Right lobe of liver (tissue), 6 donors: ENCODE data around the gene SFN. TPM values are rescaled to one million over a fixed set of nuclear protein-coding genes. Genes with fewer than 3 reads are reported as not detected.

ENCODE experiments used
- ATAC-seq, 4 donors: fragments of 200-7000 bp; cut with Tn5 transposase; one replicate each; pipeline ENCODE4 v1.9.1; 2020; ENCODE audit warnings: mild to moderate bottlenecking in 4 of 4, moderate library complexity in 4 of 4
- DNase-seq, 3 donors: peaks; one replicate each; pipeline ENCODE4 v3.0.0-alpha.2; 2020
- H3K27ac ChIP-seq, 3 donors: fragments of 200-600 bp; one replicate each; pipeline ENCODE4 v1.8.0; 2022
- H3K27me3 ChIP-seq, 2 donors: fragments of 200-600 bp; one replicate each; pipeline ENCODE4 v1.8.0; 2022
- H3K36me3 ChIP-seq, 4 donors: fragments of 200-600 bp; sonication (generic) in 1 of 4; one replicate each; pipeline versions ENCODE4 v1.5.1 to v1.8.0; 2017 to 2022; ENCODE audit warnings: control low read depth in 1 of 4
- H3K4me1 ChIP-seq, 4 donors: fragments of 200-600 bp; sonication (generic) in 1 of 4; one replicate each; pipeline versions ENCODE4 v1.5.1 to v1.8.0; 2017 to 2022; ENCODE audit warnings: control low read depth in 1 of 4
- H3K4me3 ChIP-seq, 3 donors: fragments of 200-600 bp; one replicate each; pipeline ENCODE4 v1.8.0; 2022
- H3K9me3 ChIP-seq, 4 donors: fragments of 200-600 bp; sonication (generic) in 1 of 4; one replicate each; pipeline versions ENCODE4 v1.5.1 to v1.8.0; 2017 to 2022; ENCODE audit warnings: control low read depth in 1 of 4
- CTCF ChIP-seq, 4 donors: fragments of 200-600 bp in 3 of 4; fragments of 450-650 bp in 1 of 4; IDR thresholded peaks; one replicate each; pipeline versions ENCODE4 v1.5.1 to v1.8.0; 2016 to 2022; ENCODE audit warnings: antibody characterized with exemption in 4 of 4, mild to moderate bottlenecking in 2 of 4
- POLR2A ChIP-seq: fragments of 450-650 bp; IDR thresholded peaks from one replicate; pipeline ENCODE4 v1.6.1; 2017; ENCODE audit warnings: antibody characterized with exemption, mild to moderate bottlenecking
- WGBS: methylation state at CpG from one replicate; pipeline ENCODE4 v1.1.6; 2018; ENCODE audit warnings: low coverage, low lambda C conversion rate; ENCODE audit not compliant: insufficient coverage; ENCODE audit errors: missing lambda C conversion rate; 5-methylcytosine and 5-hydroxymethylcytosine counted together
- intact Hi-C, 2 donors: fragments of 100-400 bp; cut with DNase I; formaldehyde crosslinking; loops; one replicate each; pipeline versions ENCODE4 v1.11.2 to v1.14.1; 2022
- total RNA-seq, 6 experiments: library from RNA; depleted of rRNA in 2 of 6; stranded (reverse); fragments of >200 nt in 2 of 6; fragmentation: NEBNext Ultra II Directional in 3 of 6; extraction: Animal tissue kit (Norgen Biotek cat#: 25700) in 3 of 6; gene quantifications; one replicate each; pipeline versions ENCODE4 v1.1.0 to v1.2.4, GENCODE V29; 2016 to 2023
- donor health status: DM: no; HTN: yes; CAD: no.
- donor health status: DM: no; HTN: no; CAD: no.
- donor health status: DM: no; HTN: no; CAD: no.
- donor health status: DM: no; HTN: yes; CAD: no.
- donor health status: DM: no; HTN: yes; CAD: no.

Gene SFN
- total RNA-seq, 6 experiments from 2014 or later: 2.2 to 2.5 (median 2.5) TPM; not detected in 3

DNA sequence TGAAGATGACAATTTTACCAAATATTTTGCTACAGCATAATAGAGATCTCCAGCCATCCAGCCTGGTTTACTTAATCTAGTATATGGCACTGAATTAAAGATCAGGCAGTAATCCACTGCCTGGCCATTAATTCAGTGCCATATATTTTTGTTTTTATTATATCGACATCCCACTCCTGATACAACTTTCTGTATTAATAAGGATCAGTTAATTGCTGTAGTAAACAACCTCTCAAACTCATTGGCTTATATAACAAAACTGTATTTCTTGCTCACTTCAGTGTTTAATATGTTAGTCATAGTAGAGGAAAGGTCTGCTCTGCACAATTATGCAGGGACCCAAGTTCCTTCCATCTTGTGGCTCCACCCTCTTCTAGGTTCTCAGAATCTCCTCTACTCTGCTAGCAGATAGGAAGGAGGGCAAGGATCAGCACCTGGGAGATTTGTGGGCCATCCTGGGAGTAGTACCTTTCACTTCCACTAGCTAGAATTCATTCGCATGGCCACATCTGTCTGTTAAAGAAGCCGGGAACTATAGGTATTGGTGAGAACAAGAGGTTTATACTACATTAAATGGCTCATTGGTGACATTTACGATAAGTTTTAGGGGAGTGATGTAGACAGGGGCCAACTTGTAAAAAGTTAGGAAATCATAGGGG lies 40.1 kb upstream of the SFN start:
- Histone ChIP-seq H3K27me3 (no peaks in the 10 kb centered on the region), H3K36me3 (no peaks in the 10 kb centered on the region), H3K4me1 (peaks cover 0 to 19% (median 4%) of the 10 kb centered on the region in 4 donors), H3K4me3 (no peak overlapping the region), H3K9me3 (no peaks in the 10 kb centered on the region), H3K27ac (no peak overlapping the region)
- ATAC-seq (no peak), DNase-seq (no peak)
- intact Hi-C loops: no loop called here
- TF ChIP-seq CTCF (IDR thresholded peaks at IDR 0.05): no peak
- WGBS: 90% methylated on average over 4 of the region's 4 CpGs

- intact Hi-C loops: no loop called here
- peaks cover 0 to 38% (median 14%) of the 10 kb centered on the region in 4 donors for H3K4me1 ChIP-seq
- H3K36me3 ChIP-seq: no peaks in the 10 kb centered on the region
- ATAC-seq (no peak), DNase-seq (no peak)
- H3K9me3 ChIP-seq: no peaks in the 10 kb centered on the region
- H3K4me3 ChIP-seq: no peak overlapping the region
- H3K27me3 ChIP-seq: no peaks in the 10 kb centered on the region
- TF ChIP-seq CTCF (IDR thresholded peaks at IDR 0.05) (no peak), POLR2A (no peak)
- H3K27ac ChIP-seq: no peak overlapping the region
- 46% methylated on average over 2 of the region's 3 CpGs for WGBS
Measured at GRCh38 chr1:26824731-26825130, 38.2 kb upstream of the SFN start.

GRCh38 chr1:26826261-26827105 lies 36.5 kb upstream of the SFN start, which contains the start of gene ZDHHC18:
ZDHHC18 (plus strand) TSS chr1:26826688; CDS start chr1:26826805, 117 bp downstream.
- no CpG with 5 or more reads among the region's 107 CpGs for WGBS
- peak; percentile 81 to 91 (median 85) for ATAC-seq

GRCh38 chr1:26827106-26827604 lies 35.8 kb upstream of the SFN start:
- Histone ChIP-seq H3K27ac (peak overlapping the region; percentile 36 to 80 (median 38)), H3K4me3 (peak overlapping the region; percentile 54 to 66 (median 60)), H3K36me3 (no peaks in the 10 kb centered on the region), H3K27me3 (no peaks in the 10 kb centered on the region), H3K9me3 (no peaks in the 10 kb centered on the region), H3K4me1 (peaks cover 0 to 59% (median 25%) of the 10 kb centered on the region in 4 donors)
- DNase-seq (no peak), ATAC-seq (no peak)
- WGBS: 6% methylated on average over 6 of the region's 17 CpGs
- TF ChIP-seq CTCF (IDR thresholded peaks at IDR 0.05): no peak
- intact Hi-C loops: no loop called here

More at GRCh38 chr1:26826261-26827105, 36.5 kb upstream of the SFN start, which contains the start of gene ZDHHC18:
- Histone ChIP-seq H3K9me3 (no peaks in the 10 kb centered on the region), H3K4me3 (peak within 1 kb of the TSS; percentile 54 to 66 (median 60)), H3K36me3 (no peaks in the 10 kb centered on the region), H3K27ac (peak within 1 kb of the TSS; percentile 63 to 80 (median 76)), H3K4me1 (peaks cover 0 to 53% (median 22%) of the 10 kb centered on the region in 4 donors), H3K27me3 (no peaks in the 10 kb centered on the region)
- intact Hi-C loops: no loop called here
- TF ChIP-seq POLR2A (peak; percentile 52), CTCF (IDR thresholded peaks at IDR 0.05) (peak; percentile 19 to 74 (median 48))
- peak; percentile 79 to 81 (median 80) for DNase-seq
